ENCODE data around the gene KISS1. TPM values are rescaled to one million over a fixed set of nuclear protein-coding genes. Genes with fewer than 3 reads are reported as not detected.

KISS1 gene
- total and polyA plus RNA-seq, 7 donors, result 0.18 TPM; not detected in 6

DNA sequence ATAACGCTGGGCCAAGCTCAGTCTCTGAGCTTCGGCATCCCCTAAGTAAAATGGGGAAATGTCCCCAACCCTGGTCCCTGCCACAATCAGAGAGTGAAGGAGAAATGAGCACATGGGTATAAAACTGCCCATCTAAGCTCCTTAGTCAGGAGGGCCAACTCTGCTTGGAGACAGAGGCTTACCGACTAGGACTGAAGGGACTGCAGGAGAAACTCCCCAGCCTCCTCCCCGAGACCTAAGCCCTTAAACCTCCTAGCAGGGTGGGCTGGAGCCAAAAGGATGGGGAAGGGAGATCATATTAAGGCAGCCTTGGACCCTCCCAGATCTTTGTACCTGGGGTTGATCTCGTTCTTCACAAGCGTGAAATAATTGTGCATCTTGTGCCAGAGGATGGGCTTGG, 50.0 kb downstream of the KISS1 start:
- no peaks in the 10 kb centered on the region for H3K4me1 ChIP-seq
- intact Hi-C loops (cut with DNase I), result no loop called here
- no peak overlapping the region for H3K27ac ChIP-seq
- WGBS, 3 donors, result 75 to 80% (median 78%) methylated on average over 6 of the region's 6 CpGs
- peaks cover 0 to 6% (median 3%) of the 10 kb centered on the region in 3 donors for H3K27me3 ChIP-seq (ENCODE audit: insufficient read depth in 3 of 3, low read length in 2 of 3)
- no peak overlapping the region for H3K4me3 ChIP-seq
- no peak for DNase-seq
- no peaks in the 10 kb centered on the region for H3K36me3 ChIP-seq (ENCODE audit: insufficient read depth in 1 of 2, low read depth in 1 of 2)
- TF ChIP-seq, protein P1, sequence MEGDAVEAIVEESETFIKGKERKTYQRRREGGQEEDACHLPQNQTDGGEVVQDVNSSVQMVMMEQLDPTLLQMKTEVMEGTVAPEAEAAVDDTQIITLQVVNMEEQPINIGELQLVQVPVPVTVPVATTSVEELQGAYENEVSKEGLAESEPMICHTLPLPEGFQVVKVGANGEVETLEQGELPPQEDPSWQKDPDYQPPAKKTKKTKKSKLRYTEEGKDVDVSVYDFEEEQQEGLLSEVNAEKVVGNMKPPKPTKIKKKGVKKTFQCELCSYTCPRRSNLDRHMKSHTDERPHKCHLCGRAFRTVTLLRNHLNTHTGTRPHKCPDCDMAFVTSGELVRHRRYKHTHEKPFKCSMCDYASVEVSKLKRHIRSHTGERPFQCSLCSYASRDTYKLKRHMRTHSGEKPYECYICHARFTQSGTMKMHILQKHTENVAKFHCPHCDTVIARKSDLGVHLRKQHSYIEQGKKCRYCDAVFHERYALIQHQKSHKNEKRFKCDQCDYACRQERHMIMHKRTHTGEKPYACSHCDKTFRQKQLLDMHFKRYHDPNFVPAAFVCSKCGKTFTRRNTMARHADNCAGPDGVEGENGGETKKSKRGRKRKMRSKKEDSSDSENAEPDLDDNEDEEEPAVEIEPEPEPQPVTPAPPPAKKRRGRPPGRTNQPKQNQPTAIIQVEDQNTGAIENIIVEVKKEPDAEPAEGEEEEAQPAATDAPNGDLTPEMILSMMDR (IDR thresholded peaks at IDR 0.05), result no peak
- no peaks in the 10 kb centered on the region for H3K9me3 ChIP-seq
- ATAC-seq, result no peak

DNA sequence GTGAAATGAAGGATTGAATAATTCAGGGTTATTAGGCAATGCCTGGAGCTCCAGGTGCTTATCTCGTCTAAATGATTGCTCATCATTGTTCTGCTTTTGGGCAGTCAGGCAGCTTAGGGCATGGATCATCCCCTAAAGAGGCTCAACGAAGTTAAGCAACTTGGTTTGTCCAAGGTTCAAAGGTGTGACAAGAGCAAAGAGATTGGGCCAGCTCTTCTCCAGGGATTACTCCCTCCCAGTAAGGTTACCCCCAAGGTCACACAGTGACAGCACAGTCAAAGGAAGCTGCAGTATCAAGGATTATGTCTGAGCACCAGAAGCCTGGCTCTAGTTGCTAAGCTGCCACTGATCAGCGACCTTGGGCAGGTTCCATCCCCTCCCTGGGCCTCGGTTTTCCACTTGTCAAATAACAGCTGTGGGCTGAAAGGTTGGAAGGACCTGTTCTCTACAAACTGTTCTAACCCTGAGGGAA, 51.2 kb downstream of the KISS1 start:
- TF ChIP-seq, protein P1 (IDR thresholded peaks at IDR 0.05), result no peak

DNA sequence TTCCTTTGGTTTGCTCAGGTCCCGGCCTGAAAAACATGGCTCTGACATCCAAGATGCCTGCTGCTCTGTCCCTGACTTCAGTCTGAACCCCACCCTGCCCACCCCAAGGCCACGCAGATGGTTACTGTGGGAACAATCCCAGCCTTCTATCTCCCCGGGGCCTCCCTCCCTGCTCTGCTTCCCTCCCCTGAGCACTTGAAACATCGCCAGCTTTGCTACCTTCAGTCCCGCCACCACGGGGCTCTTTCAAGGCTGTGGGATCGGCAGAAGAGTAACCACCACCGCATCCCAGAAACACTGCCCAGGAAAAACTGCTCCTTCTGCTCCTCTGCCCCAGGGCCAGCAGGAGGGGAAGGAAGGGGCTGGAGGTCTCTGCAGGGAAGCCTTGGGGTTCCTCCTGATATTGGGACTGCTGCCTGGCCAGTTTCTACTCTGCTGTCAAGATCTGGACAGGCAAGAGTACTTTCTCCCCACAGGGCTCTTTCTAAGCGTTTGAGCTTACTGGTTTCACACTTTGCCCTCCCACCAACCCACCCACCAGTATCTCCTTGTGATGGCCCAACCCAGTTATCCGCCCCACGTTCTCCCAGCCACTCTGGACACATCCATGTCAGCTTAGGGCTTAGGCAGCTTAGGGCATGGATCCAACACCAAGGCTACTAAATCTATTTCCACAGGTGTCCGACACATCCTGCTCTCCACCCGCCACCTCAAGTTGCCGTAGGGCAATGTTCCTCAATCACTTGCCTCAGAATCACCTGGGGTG, 52.8 kb downstream of the KISS1 start:
- TF ChIP-seq, protein P1 (IDR thresholded peaks at IDR 0.05), result no peak
- 79 to 87% (median 82%) methylated on average over 14 of the region's 14 CpGs for WGBS, 3 donors

More for the DNA sequence above, 51.2 kb downstream of the KISS1 start:
- Histone ChIP-seq H3K9me3 (no peaks in the 10 kb centered on the region), H3K4me1 (no peaks in the 10 kb centered on the region), H3K4me3 (no peak overlapping the region), H3K27ac (no peak overlapping the region), H3K27me3 (ENCODE audit: insufficient read depth in 3 of 3, low read length in 2 of 3) (peaks cover 0 to 4% (median 0%) of the 10 kb centered on the region in 3 donors), H3K36me3 (ENCODE audit: insufficient read depth in 1 of 2, low read depth in 1 of 2) (no peaks in the 10 kb centered on the region)
- intact Hi-C loops (cut with DNase I), result no loop called here
- ATAC-seq (no peak), DNase-seq (no peak)
- 61 to 76% (median 71%) methylated on average over 4 of the region's 4 CpGs for WGBS, 3 donors

DNA sequence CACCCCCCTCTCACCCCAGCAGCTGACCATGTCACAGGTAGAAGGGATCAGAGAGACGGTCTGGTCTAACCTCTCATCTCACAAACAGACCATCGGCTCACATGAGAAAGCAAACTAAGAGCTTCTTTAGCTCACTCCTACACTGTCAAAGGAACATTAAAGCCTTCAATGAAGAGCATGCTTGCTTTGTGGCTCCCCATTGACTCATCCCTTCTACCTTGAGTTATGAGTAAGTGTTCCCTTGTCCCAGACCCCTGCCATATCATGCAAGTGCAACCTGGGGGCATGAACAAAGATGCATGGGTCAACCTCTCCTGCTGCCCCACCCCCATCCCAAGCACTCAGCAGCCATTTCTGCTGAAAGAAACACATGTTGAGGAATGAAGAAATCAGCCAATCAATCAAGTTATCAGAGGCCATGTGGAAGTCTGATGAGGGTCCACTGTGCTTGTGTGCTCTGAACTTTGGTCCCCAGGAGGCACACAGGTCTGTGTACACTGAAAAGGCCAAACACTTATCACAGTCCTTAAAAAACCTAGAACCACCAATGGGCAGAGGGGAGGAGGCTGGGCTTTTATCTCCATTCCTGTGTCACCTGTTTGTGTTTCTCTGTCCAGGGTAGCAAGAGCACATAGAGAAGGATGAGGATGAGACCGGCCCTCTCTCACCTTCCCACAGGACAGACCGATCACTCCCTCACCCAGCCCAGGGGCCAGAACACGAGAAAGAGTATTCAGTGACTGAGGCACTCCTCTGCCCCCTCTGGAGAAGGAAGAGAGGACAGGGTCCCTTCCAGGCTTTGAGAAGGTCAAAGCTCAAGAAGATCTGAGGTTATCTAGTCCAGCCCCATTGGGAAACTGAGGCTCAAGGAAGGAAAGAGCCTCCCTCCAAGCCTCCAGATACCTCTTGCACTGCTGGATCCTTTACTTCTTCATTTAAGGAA, 54.0 kb downstream of the KISS1 start:
- H3K36me3 ChIP-seq (ENCODE audit: insufficient read depth in 1 of 2, low read depth in 1 of 2), result no peaks in the 10 kb centered on the region
- intact Hi-C loops (cut with DNase I), result no loop called here
- no peaks in the 10 kb centered on the region for H3K4me1 ChIP-seq
- ATAC-seq, result no peak
- no peak for DNase-seq
- 86 to 87% (median 87%) methylated on average over 5 of the region's 5 CpGs for WGBS, 3 donors
- no peak overlapping the region for H3K27ac ChIP-seq
- TF ChIP-seq, protein P1 (IDR thresholded peaks at IDR 0.05), result no peak
- no peaks in the 10 kb centered on the region for H3K9me3 ChIP-seq
- peaks cover 0 to 4% (median 0%) of the 10 kb centered on the region in 3 donors for H3K27me3 ChIP-seq (ENCODE audit: insufficient read depth in 3 of 3, low read length in 2 of 3)
- H3K4me3 ChIP-seq, result no peak overlapping the region

More for the DNA sequence above, 52.8 kb downstream of the KISS1 start:
- no peaks in the 10 kb centered on the region for H3K9me3 ChIP-seq
- no peak for DNase-seq
- no peaks in the 10 kb centered on the region for H3K36me3 ChIP-seq (ENCODE audit: insufficient read depth in 1 of 2, low read depth in 1 of 2)
- H3K4me3 ChIP-seq, result no peak overlapping the region
- peaks cover 0 to 4% (median 0%) of the 10 kb centered on the region in 3 donors for H3K27me3 ChIP-seq (ENCODE audit: insufficient read depth in 3 of 3, low read length in 2 of 3)
- ATAC-seq, result no peak
- no peak overlapping the region for H3K27ac ChIP-seq
- intact Hi-C loops (cut with DNase I), result no loop called here
- no peaks in the 10 kb centered on the region for H3K4me1 ChIP-seq
